ENCODE measurements around the gene SNRPE. TPM values are rescaled to one million over a fixed set of nuclear protein-coding genes. Genes with fewer than 3 reads are reported as not detected.
A peak's percentile ranks its signal among the peaks of the same experiment; 100 is the strongest.
"Not testable (repeated sequence)": the region's sequence is repeated elsewhere in the genome, so short reads cannot be mapped to it uniquely, and the experiment has no call there.

Gene SNRPE
- total and polyA plus RNA-seq, 8 donors = 25.5 to 67.9 (median 41.6) TPM

- no peaks in the 10 kb centered on the region for H3K9me3 ChIP-seq
- ATAC-seq (no peak), FAIRE-seq (no peak), DNase-seq (no peak)
- no peak overlapping the region for H3K4me3 ChIP-seq
- peaks cover 0 to 47% (median 15%) of the 10 kb centered on the region in 3 donors for H3K36me3 ChIP-seq
- no peak overlapping the region for H3K27ac ChIP-seq
- 85 to 90% methylated on average over 2 of the region's 2 CpGs for whole genome bisulfite sequencing, 2 donors
- H3K4me1 ChIP-seq = no peaks in the 10 kb centered on the region
- no peaks in the 10 kb centered on the region for H3K27me3 ChIP-seq
- TF ChIP-seq, protein P1, sequence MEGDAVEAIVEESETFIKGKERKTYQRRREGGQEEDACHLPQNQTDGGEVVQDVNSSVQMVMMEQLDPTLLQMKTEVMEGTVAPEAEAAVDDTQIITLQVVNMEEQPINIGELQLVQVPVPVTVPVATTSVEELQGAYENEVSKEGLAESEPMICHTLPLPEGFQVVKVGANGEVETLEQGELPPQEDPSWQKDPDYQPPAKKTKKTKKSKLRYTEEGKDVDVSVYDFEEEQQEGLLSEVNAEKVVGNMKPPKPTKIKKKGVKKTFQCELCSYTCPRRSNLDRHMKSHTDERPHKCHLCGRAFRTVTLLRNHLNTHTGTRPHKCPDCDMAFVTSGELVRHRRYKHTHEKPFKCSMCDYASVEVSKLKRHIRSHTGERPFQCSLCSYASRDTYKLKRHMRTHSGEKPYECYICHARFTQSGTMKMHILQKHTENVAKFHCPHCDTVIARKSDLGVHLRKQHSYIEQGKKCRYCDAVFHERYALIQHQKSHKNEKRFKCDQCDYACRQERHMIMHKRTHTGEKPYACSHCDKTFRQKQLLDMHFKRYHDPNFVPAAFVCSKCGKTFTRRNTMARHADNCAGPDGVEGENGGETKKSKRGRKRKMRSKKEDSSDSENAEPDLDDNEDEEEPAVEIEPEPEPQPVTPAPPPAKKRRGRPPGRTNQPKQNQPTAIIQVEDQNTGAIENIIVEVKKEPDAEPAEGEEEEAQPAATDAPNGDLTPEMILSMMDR (IDR thresholded peaks at IDR 0.05) = no peak
- intact Hi-C loops (cut with DNase I) = no loop called here
Measured at GRCh38 chr1:203826175-203826574, 35.2 kb upstream of the SNRPE start.

DNA sequence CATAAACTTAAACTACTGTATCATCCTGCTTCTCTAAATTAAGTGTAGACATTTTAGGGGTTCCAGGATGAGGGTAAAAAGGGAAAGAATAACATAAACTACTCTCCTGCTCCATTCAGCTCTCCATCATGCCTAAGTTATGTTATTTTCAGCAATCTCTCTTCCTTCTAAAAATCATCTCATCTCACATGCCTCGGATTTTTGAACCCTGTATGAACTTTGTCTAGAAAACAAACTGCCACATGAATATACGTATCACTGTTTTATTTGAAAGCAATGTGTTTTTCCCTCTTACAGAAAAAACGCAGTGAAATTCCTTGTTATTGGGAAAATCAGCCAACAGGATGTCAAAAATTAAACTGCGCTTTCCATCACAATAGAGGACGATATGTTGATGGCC lies 33.4 kb upstream of the SNRPE start:
- peaks cover 0 to 43% (median 24%) of the 10 kb centered on the region in 3 donors for H3K36me3 ChIP-seq
- no peaks in the 10 kb centered on the region for H3K4me1 ChIP-seq
- ATAC-seq (no peak), FAIRE-seq (no peak), DNase-seq (no peak)
- 86 to 90% methylated on average over 5 of the region's 5 CpGs for WGBS, 2 donors
- no peaks in the 10 kb centered on the region for H3K9me3 ChIP-seq
- no peaks in the 10 kb centered on the region for H3K27me3 ChIP-seq
- H3K27ac ChIP-seq = no peak overlapping the region
- H3K4me3 ChIP-seq = no peak overlapping the region
- TF ChIP-seq, protein P1 (IDR thresholded peaks at IDR 0.05) = no peak
- intact Hi-C loops (cut with DNase I) = no loop called here

GRCh38 chr1:203828503-203828902 lies 32.9 kb upstream of the SNRPE start:
- Histone ChIP-seq H3K36me3 (peaks cover 0 to 46% (median 24%) of the 10 kb centered on the region in 3 donors), H3K27me3 (no peaks in the 10 kb centered on the region), H3K4me1 (no peaks in the 10 kb centered on the region), H3K9me3 (no peaks in the 10 kb centered on the region), H3K4me3 (no peak overlapping the region), H3K27ac (no peak overlapping the region)
- FAIRE-seq (no peak), ATAC-seq (no peak), DNase-seq (no peak)
- WGBS, 2 donors = 6 to 12% methylated on average over 1 of the region's 1 CpG
- TF ChIP-seq, protein P1 (IDR thresholded peaks at IDR 0.05) = no peak
- intact Hi-C loops (cut with DNase I) = no loop called here

DNA sequence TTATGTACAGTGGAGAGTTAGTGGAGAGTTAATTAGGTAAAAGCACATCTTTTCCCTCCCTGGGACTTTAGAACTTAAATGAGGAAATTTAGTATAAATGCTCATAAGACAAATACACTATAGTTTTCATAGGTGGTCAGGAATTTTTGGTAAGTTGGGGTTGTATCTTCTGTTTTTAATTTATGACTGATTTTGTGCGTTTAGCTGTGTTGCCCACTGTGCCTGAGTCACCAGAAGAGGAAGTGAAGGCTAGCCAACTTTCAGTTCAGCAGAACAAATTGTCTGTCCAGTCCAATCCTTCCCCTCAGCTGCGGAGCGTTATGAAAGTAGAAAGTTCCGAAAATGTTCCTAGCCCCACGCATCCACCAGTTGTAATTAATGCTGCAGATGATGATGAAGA lies 32.2 kb upstream of the SNRPE start:
- H3K4me1 ChIP-seq; DNase-seq; FAIRE-seq; intact Hi-C loops (cut with DNase I); H3K9me3 ChIP-seq; H3K27ac ChIP-seq; H3K27me3 ChIP-seq; H3K4me3 ChIP-seq: not testable (repeated sequence)
- H3K36me3 ChIP-seq = peaks cover 0 to 51% (median 24%) of the 10 kb centered on the region in 3 donors
- WGBS, 2 donors = 81 to 87% methylated on average over 5 of the region's 5 CpGs
- ATAC-seq = peak in 2 of 4 donors; percentile 53 to 65

GRCh38 chr1:203835476-203835875 lies 25.9 kb upstream of the SNRPE start:
- 96 to 99% methylated on average over 3 of the region's 3 CpGs for WGBS, 2 donors
- FAIRE-seq (no peak), DNase-seq (no peak), ATAC-seq (no peak)
- intact Hi-C loops (cut with DNase I) = no loop called here
- Histone ChIP-seq H3K4me1 (no peaks in the 10 kb centered on the region), H3K4me3 (no peak overlapping the region), H3K36me3 (peaks cover 3 to 80% (median 43%) of the 10 kb centered on the region in 3 donors), H3K9me3 (no peaks in the 10 kb centered on the region), H3K27me3 (no peaks in the 10 kb centered on the region), H3K27ac (no peak overlapping the region)
- TF ChIP-seq, protein P1 (IDR thresholded peaks at IDR 0.05) = no peak
